ENCODE measurements around the gene NECTIN4.

DNA sequence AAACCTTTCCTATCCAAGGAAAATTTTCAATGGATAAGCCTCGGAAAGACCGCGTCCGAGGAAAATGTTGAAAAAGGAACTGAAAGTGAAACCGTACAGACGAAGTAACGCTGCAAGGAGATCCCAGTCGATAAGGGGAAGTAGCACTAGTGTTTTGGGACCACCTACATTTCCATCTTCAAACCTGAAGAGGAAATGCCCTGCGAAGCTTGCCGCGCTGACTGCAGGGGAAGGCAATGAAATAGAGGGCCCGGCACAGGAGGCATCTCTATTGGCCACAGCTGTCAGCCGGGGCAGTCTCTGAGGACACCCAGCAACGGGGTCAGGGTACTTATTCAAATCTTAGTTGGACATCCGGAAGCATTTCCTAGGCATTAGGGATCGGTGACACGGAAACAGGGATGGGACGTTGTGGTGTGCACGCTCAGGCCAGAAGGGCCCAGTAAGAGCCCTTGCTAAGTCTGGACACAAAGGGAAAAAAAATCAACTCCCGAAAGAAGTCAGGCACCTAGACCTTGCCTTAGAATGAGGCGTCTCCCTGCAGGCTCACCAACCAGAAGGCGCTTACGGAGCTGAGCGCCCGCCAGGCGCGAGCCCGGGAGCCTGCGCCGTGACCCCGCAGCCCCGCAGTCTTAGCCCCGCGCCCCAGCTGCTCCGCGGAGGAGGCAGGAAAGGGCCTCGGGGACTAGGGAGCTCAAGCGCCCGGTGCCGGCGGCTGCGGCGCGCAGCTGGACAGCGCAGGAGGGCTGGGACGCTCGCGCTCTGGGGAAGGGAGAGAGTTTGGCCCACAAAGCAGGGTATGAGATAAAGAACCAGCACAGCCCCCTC, 44.2 kb downstream of the NECTIN4 start:
- TF ChIP-seq, protein P1, sequence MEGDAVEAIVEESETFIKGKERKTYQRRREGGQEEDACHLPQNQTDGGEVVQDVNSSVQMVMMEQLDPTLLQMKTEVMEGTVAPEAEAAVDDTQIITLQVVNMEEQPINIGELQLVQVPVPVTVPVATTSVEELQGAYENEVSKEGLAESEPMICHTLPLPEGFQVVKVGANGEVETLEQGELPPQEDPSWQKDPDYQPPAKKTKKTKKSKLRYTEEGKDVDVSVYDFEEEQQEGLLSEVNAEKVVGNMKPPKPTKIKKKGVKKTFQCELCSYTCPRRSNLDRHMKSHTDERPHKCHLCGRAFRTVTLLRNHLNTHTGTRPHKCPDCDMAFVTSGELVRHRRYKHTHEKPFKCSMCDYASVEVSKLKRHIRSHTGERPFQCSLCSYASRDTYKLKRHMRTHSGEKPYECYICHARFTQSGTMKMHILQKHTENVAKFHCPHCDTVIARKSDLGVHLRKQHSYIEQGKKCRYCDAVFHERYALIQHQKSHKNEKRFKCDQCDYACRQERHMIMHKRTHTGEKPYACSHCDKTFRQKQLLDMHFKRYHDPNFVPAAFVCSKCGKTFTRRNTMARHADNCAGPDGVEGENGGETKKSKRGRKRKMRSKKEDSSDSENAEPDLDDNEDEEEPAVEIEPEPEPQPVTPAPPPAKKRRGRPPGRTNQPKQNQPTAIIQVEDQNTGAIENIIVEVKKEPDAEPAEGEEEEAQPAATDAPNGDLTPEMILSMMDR (IDR thresholded peaks at IDR 0.05 in 4 of 5, conservative IDR thresholded peaks at IDR 0.05 in 1 of 5): no peak
- peak; percentile 5 to 64 for TF ChIP-seq POLR2A (IDR thresholded peaks at IDR 0.05)

All from gastrocnemius medialis (tissue), 4 donors.